ENCODE measurements around the gene ST3GAL3. TPM values are rescaled to one million over a fixed set of nuclear protein-coding genes. Genes with fewer than 3 reads are reported as not detected.

The ST3GAL3 gene
- polyA plus RNA-seq, 1 donor (not counting 4 experiments of a cell fraction or from before 2014, with no cell fraction given), result 10.0 TPM

GRCh38 chr1:43763497-43763973 is 56.2 kb downstream of the ST3GAL3 start:
- dilution Hi-C loops (cut with MboI; ENCODE audit: extremely low pct_ligation_motif_present, low sequenced_read_pairs), result no loop called here
- DNase-seq (ENCODE audit: low read depth, low spot score) (no peak), FAIRE-seq (peak; percentile 96)
- Histone ChIP-seq H3K4me1 (ENCODE audit: control insufficient read depth, extremely low read depth, insufficient read depth, low read length) (peaks cover 49% of the 10 kb centered on the region), H3K79me2 (ENCODE audit: control insufficient read depth, insufficient read depth, low read length) (peaks cover 3% of the 10 kb centered on the region), H3K9me3 (ENCODE audit: control insufficient read depth, low read depth, low read length) (no peaks in the 10 kb centered on the region), H3K9ac (ENCODE audit: control insufficient read depth, extremely low read depth, insufficient read depth, low read length) (no peak overlapping the region), H3K9me1 (ENCODE audit: control insufficient read depth, extremely low read depth, insufficient read depth, low read length) (no peaks in the 10 kb centered on the region), H2AFZ (ENCODE audit: control insufficient read depth, low read length) (no peak overlapping the region), H3K27ac (ENCODE audit: control insufficient read depth, insufficient read depth, low read length) (no peak overlapping the region), H3K27me3 (ENCODE audit: control insufficient read depth, extremely low read depth, insufficient read depth, low read length) (no peaks in the 10 kb centered on the region), H4K20me1 (ENCODE audit: control insufficient read depth, extremely low read depth, insufficient read depth, low read length) (no peaks in the 10 kb centered on the region), H3K4me2 (ENCODE audit: control insufficient read depth, extremely low read depth, insufficient read depth, low read depth, low read length) (peak overlapping the region; percentile 22), H3K36me3 (ENCODE audit: control insufficient read depth in 2 of 2, extremely low read depth in 1 of 2, insufficient read depth in 2 of 2, low read length in 2 of 2) (no peaks in the 10 kb centered on the region), H3K4me3 (ENCODE audit: control insufficient read depth in 2 of 3, extremely low read depth in 1 of 3, insufficient read depth in 2 of 3, low read depth in 1 of 3, low read length in 3 of 3) (no peak overlapping the region)
- no peak for TF ChIP-seq EZH2 (IDR thresholded peaks at IDR 0.05; ENCODE audit: low read length)
- peak; percentile 73 to 94 (median 87) for TF ChIP-seq CTCF (optimal IDR thresholded peaks at IDR 0.05 in 1 of 3, IDR thresholded peaks at IDR 0.05 in 1 of 3, conservative IDR thresholded peaks at IDR 0.05 in 1 of 3; ENCODE audit: extremely low read depth in 1 of 3, insufficient read depth in 2 of 3, low read length in 3 of 3)

GRCh38 chr1:43764581-43764980 is 57.2 kb downstream of the ST3GAL3 start:
- H3K36me3 ChIP-seq (ENCODE audit: control insufficient read depth in 2 of 2, extremely low read depth in 1 of 2, insufficient read depth in 2 of 2, low read length in 2 of 2), result no peaks in the 10 kb centered on the region
- H3K9me1 ChIP-seq (ENCODE audit: control insufficient read depth, extremely low read depth, insufficient read depth, low read length), result no peaks in the 10 kb centered on the region
- H3K9ac ChIP-seq (ENCODE audit: control insufficient read depth, extremely low read depth, insufficient read depth, low read length), result no peak overlapping the region
- dilution Hi-C loops (cut with MboI; ENCODE audit: extremely low pct_ligation_motif_present, low sequenced_read_pairs), result no loop called here
- no peaks in the 10 kb centered on the region for H3K9me3 ChIP-seq (ENCODE audit: control insufficient read depth, low read depth, low read length)
- TF ChIP-seq CTCF (optimal IDR thresholded peaks at IDR 0.05 in 1 of 3, IDR thresholded peaks at IDR 0.05 in 1 of 3, conservative IDR thresholded peaks at IDR 0.05 in 1 of 3; ENCODE audit: extremely low read depth in 1 of 3, insufficient read depth in 2 of 3, low read length in 3 of 3) (no peak), EZH2 (IDR thresholded peaks at IDR 0.05; ENCODE audit: low read length) (no peak)
- H3K4me2 ChIP-seq (ENCODE audit: control insufficient read depth, extremely low read depth, insufficient read depth, low read depth, low read length), result no peak overlapping the region
- H3K27me3 ChIP-seq (ENCODE audit: control insufficient read depth, extremely low read depth, insufficient read depth, low read length), result no peaks in the 10 kb centered on the region
- no peak overlapping the region for H2AFZ ChIP-seq (ENCODE audit: control insufficient read depth, low read length)
- H3K79me2 ChIP-seq (ENCODE audit: control insufficient read depth, insufficient read depth, low read length), result peaks cover 3% of the 10 kb centered on the region
- H3K4me3 ChIP-seq (ENCODE audit: control insufficient read depth in 2 of 3, extremely low read depth in 1 of 3, insufficient read depth in 2 of 3, low read depth in 1 of 3, low read length in 3 of 3), result no peak overlapping the region
- no peak overlapping the region for H3K27ac ChIP-seq (ENCODE audit: control insufficient read depth, insufficient read depth, low read length)
- peaks cover 52% of the 10 kb centered on the region for H3K4me1 ChIP-seq (ENCODE audit: control insufficient read depth, extremely low read depth, insufficient read depth, low read length)
- no peaks in the 10 kb centered on the region for H4K20me1 ChIP-seq (ENCODE audit: control insufficient read depth, extremely low read depth, insufficient read depth, low read length)
- DNase-seq (ENCODE audit: low read depth, low spot score) (no peak), FAIRE-seq (no peak)

Data from keratinocyte (primary cell).